H1 (cell line): ENCODE data around the gene EFEMP2. TPM values are rescaled to one million over a fixed set of nuclear protein-coding genes. Genes with fewer than 3 reads are reported as not detected.

Experiments
- CTCF ChIA-PET: fragments of 300-600 bp; sonication (Branson Sonifier 250); formaldehyde crosslinking; loops from one replicate; lab custom pipeline; 2021; ENCODE audit not compliant: partially characterized antibody; lab: Charles Lee
- POLR2A ChIA-PET: fragments of 300-600 bp; sonication (Branson Sonifier 250); formaldehyde crosslinking; loops from one replicate; lab custom pipeline; 2021; ENCODE audit warnings: inconsistent platforms; ENCODE audit not compliant: partially characterized antibody; lab: Charles Lee
- DNase-seq, 2 experiments: peaks; one replicate each; pipeline versions ENCODE4 v3.0.0 to v3.0.0-alpha.2; 2010 to 2022; ENCODE audit warnings: low spot score in 2 of 2, low read depth in 1 of 2, mixed read lengths in 1 of 2
- FAIRE-seq: peaks from 2 replicates; lab custom pipeline; 2011; peaks lifted over from hg19 to GRCh38; lab: Jason Lieb, UNC
- H2AFZ ChIP-seq: 2 replicates; pipeline ENCODE4 v1.8.1; 2012; ENCODE audit warnings: low read length, inconsistent platforms
- H2AK5ac ChIP-seq: 2 replicates; pipeline ENCODE4 v1.6.1; 2013; ENCODE audit warnings: low read depth, low read length
- H2BK120ac ChIP-seq: replicated peaks from 2 replicates; pipeline ENCODE3; 2013; ENCODE audit warnings: low read depth, low read length, inconsistent platforms
- H2BK12ac ChIP-seq: 2 replicates; pipeline ENCODE4 v1.6.1; 2013; ENCODE audit warnings: low read depth, low read length
- H2BK15ac ChIP-seq: 2 replicates; pipeline ENCODE4 v1.6.1; 2013; ENCODE audit warnings: low read length
- H2BK20ac ChIP-seq: 2 replicates; pipeline ENCODE4 v1.6.1; 2013; ENCODE audit warnings: low read length
- H2BK5ac ChIP-seq: 2 replicates; pipeline ENCODE4 v1.6.1; 2013; ENCODE audit warnings: low read depth, low read length
- H3K14ac ChIP-seq: 2 replicates; pipeline ENCODE4 v1.6.1; 2013; ENCODE audit warnings: inconsistent platforms; ENCODE audit not compliant: insufficient read length
- H3K18ac ChIP-seq: 2 replicates; pipeline ENCODE4 v1.6.1; 2013; ENCODE audit warnings: low read length; ENCODE audit errors: extremely low read depth
- H3K23ac ChIP-seq: 2 replicates; pipeline ENCODE4 v1.6.1; 2013; ENCODE audit warnings: inconsistent platforms; ENCODE audit not compliant: insufficient read length
- H3K23me2 ChIP-seq: 2 replicates; pipeline ENCODE4 v1.6.1; 2013; ENCODE audit warnings: low read depth, low read length
- H3K27ac ChIP-seq: 2 replicates; pipeline ENCODE4 v1.6.1; 2011; ENCODE audit warnings: low read depth, low read length, inconsistent platforms
- H3K27me3 ChIP-seq, 4 experiments: replicated peaks in 1 of 4; 1 replicate in 1 of 4; 2 replicates in 3 of 4; pipeline versions ENCODE4 v1.6.1 to v1.8.1; 2011 to 2013; ENCODE audit warnings: low read length in 3 of 4, mild to moderate bottlenecking in 3 of 4, inconsistent platforms in 2 of 4, mixed read lengths in 2 of 4, moderate library complexity in 1 of 4; ENCODE audit not compliant: control insufficient read depth in 3 of 4, insufficient read depth in 3 of 4; ENCODE audit errors: extremely low read depth in 1 of 4
- H3K36me3 ChIP-seq, 4 experiments: 2 replicates each; pipeline versions ENCODE4 v1.6.1 to v1.8.1; 2011 to 2013; ENCODE audit warnings: mild to moderate bottlenecking in 4 of 4, low read length in 3 of 4, moderate library complexity in 2 of 4, control low read depth in 1 of 4, inconsistent platforms in 1 of 4; ENCODE audit not compliant: insufficient read depth in 4 of 4, control insufficient read depth in 2 of 4
- H3K4ac ChIP-seq: replicated peaks from 2 replicates; pipeline ENCODE3; 2013; ENCODE audit warnings: low read length, low read depth, mixed read lengths, inconsistent platforms; ENCODE audit not compliant: insufficient read length
- H3K4me1 ChIP-seq, 4 experiments: replicated peaks in 1 of 4; 1 replicate in 1 of 4; 2 replicates in 3 of 4; pipeline versions ENCODE4 v1.6.1 to v1.8.1; 2011 to 2013; ENCODE audit warnings: low read length in 3 of 4, inconsistent platforms in 2 of 4, mixed read lengths in 1 of 4; ENCODE audit not compliant: insufficient read depth in 4 of 4, control insufficient read depth in 3 of 4
- H3K4me2 ChIP-seq, 2 experiments: 2 replicates each; pipeline versions ENCODE4 v1.6.1 to v1.8.1; 2011 to 2013; ENCODE audit warnings: low read depth in 2 of 2, low read length in 2 of 2, control low read depth in 1 of 2, inconsistent platforms in 1 of 2, mild to moderate bottlenecking in 1 of 2; ENCODE audit not compliant: insufficient read depth in 1 of 2
- H3K4me3 ChIP-seq, 4 experiments: fragments of 200-600, 300-600 bp in 1 of 4; sonication (generic), shearing (Covaris generic), sonication (Bioruptor Twin) in 1 of 4; 2 replicates each; pipeline versions ENCODE4 v1.5.1 to v1.8.1; 2011 to 2016; ENCODE audit warnings: low read length in 4 of 4, low read depth in 3 of 4, control low read depth in 2 of 4, inconsistent platforms in 2 of 4, mild to moderate bottlenecking in 2 of 4, mixed read lengths in 1 of 4, moderate library complexity in 1 of 4; ENCODE audit not compliant: insufficient read depth in 2 of 4; ENCODE audit errors: extremely low read depth in 1 of 4
- H3K56ac ChIP-seq: replicated peaks from 2 replicates; pipeline ENCODE3; 2013; ENCODE audit warnings: low read depth, mild to moderate bottlenecking, mixed read lengths, low read length, inconsistent platforms; ENCODE audit not compliant: insufficient read length
- H3K79me1 ChIP-seq: 2 replicates; pipeline ENCODE4 v1.6.1; 2013; ENCODE audit warnings: low read depth, low read length, control low read depth
- H3K79me2 ChIP-seq, 2 experiments: 2 replicates each; pipeline versions ENCODE4 v1.6.1 to v1.8.1; 2012 to 2013; ENCODE audit warnings: low read length in 2 of 2, mild to moderate bottlenecking in 2 of 2, inconsistent platforms in 1 of 2; ENCODE audit not compliant: insufficient read depth in 2 of 2, control insufficient read depth in 1 of 2
- H3K9ac ChIP-seq, 4 experiments: replicated peaks in 1 of 4; 1 replicate in 1 of 4; 2 replicates in 3 of 4; pipeline versions ENCODE4 v1.6.1 to v1.8.1; 2011 to 2013; ENCODE audit warnings: low read depth in 3 of 4, low read length in 3 of 4, control low read depth in 2 of 4, mild to moderate bottlenecking in 2 of 4, moderate library complexity in 2 of 4, inconsistent platforms in 1 of 4; ENCODE audit errors: extremely low read depth in 1 of 4
- H3K9me3 ChIP-seq, 2 experiments: 2 replicates each; pipeline versions ENCODE4 v1.6.1 to v1.8.1; 2012 to 2013; ENCODE audit warnings: mild to moderate bottlenecking in 2 of 2, moderate library complexity in 2 of 2, control low read depth in 1 of 2, inconsistent platforms in 1 of 2, low read depth in 1 of 2, low read length in 1 of 2, mixed read lengths in 1 of 2; ENCODE audit not compliant: insufficient read depth in 2 of 2
- H4K20me1 ChIP-seq, 2 experiments: replicated peaks in 1 of 2; 2 replicates each; pipeline versions ENCODE3 to v1.8.1; 2011 to 2013; ENCODE audit warnings: inconsistent platforms in 2 of 2, low read length in 2 of 2, mild to moderate bottlenecking in 1 of 2; ENCODE audit not compliant: insufficient read depth in 2 of 2, control insufficient read depth in 1 of 2
- H4K5ac ChIP-seq: 2 replicates; pipeline ENCODE4 v1.6.1; 2013; ENCODE audit warnings: low read length, low read depth, mixed read lengths, inconsistent platforms; ENCODE audit not compliant: insufficient read length
- H4K8ac ChIP-seq: 2 replicates; pipeline ENCODE4 v1.8.0; 2013; ENCODE audit warnings: mild to moderate bottlenecking, moderate library complexity, low read length, inconsistent platforms; ENCODE audit not compliant: insufficient read depth; ENCODE audit errors: extremely low read depth
- H4K91ac ChIP-seq: replicated peaks from 2 replicates; pipeline ENCODE3; 2013; ENCODE audit warnings: low read length, mixed read lengths, inconsistent platforms; ENCODE audit not compliant: insufficient read length
- BCL11A ChIP-seq, 2 experiments: IDR thresholded peaks; one replicate each; pipeline ENCODE4 v1.6.1; 2011; ENCODE audit warnings: low read depth in 2 of 2, low read length in 2 of 2, mild to moderate bottlenecking in 2 of 2
- BRCA1 ChIP-seq: IDR thresholded peaks from 2 replicates; pipeline ENCODE4 v1.6.1; 2012; ENCODE audit warnings: low read depth, low read length, improper control_type of control experiment
- CBX5 ChIP-seq: fragments of 300-800, 300-1000 bp; sonication (generic); IDR thresholded peaks from 2 replicates; pipeline ENCODE4 v1.7.1; 2016; ENCODE audit warnings: antibody characterized with exemption, low read length, low read depth
- CHD2 ChIP-seq: IDR thresholded peaks from 2 replicates; pipeline ENCODE4 v1.6.1; 2012; ENCODE audit warnings: low read length, improper control_type of control experiment
- CREB1 ChIP-seq: IDR thresholded peaks from 2 replicates; pipeline ENCODE4 v1.6.1; 2012; ENCODE audit warnings: inconsistent platforms
- HDAC6 ChIP-seq: IDR thresholded peaks from one replicate; pipeline ENCODE4 v1.7.1; 2012; ENCODE audit warnings: low read depth, mild to moderate bottlenecking, inconsistent platforms, low read length, moderate library complexity
- RAD21 ChIP-seq, 2 experiments: IDR thresholded peaks in 1 of 2; conservative IDR thresholded peaks in 1 of 2; 2 replicates each; pipeline ENCODE4 v1.6.1; 2011; ENCODE audit warnings: low read depth in 2 of 2, low read length in 2 of 2, improper control_type of control experiment in 1 of 2, inconsistent platforms in 1 of 2, mild to moderate bottlenecking in 1 of 2, moderate library complexity in 1 of 2
- SIN3A ChIP-seq, 2 experiments: IDR thresholded peaks in 1 of 2; conservative IDR thresholded peaks in 1 of 2; 2 replicates each; pipeline ENCODE4 v1.6.1; 2011 to 2012; ENCODE audit warnings: low read length in 2 of 2, improper control_type of control experiment in 1 of 2, low read depth in 1 of 2, mild to moderate bottlenecking in 1 of 2
- TBP ChIP-seq: IDR thresholded peaks from 2 replicates; pipeline ENCODE4 v1.6.1; 2011; ENCODE audit warnings: low read depth, low read length, improper control_type of control experiment
- WGBS, 2 experiments: shearing (Covaris generic) in 1 of 2; methylation state at CpG; one replicate each; pipeline versions ENCODE4 v1.1.6 to v1.1.7; 2013 to 2015; ENCODE audit warnings: low lambda C conversion rate in 2 of 2, mixed read lengths in 2 of 2, inconsistent platforms in 1 of 2, low coverage in 1 of 2, missing lambda C conversion rate in 1 of 2; ENCODE audit not compliant: insufficient replicate concordance in 2 of 2, insufficient coverage in 1 of 2, insufficient read length in 1 of 2; ENCODE audit errors: extremely low coverage in 1 of 2, missing lambda C conversion rate in 1 of 2; 5-methylcytosine and 5-hydroxymethylcytosine counted together
- polyA plus RNA-seq, 7 experiments: library from polyadenylated mRNA; depleted of rRNA in 3 of 7; stranded (reverse) in 5 of 7; unstranded in 2 of 7; fragments of >200 nt in 5 of 7; fragments of 200-250 nt in 2 of 7; gene quantifications; 1 replicate in 5 of 7; 2 replicates in 1 of 7; 4 replicates in 1 of 7; pipeline versions ENCODE4 v1.2.1 to v1.2.3, GENCODE V29; 2011 to 2013; ENCODE audit warnings: missing spikeins in 2 of 7, mixed read lengths in 2 of 7
- total RNA-seq: library from RNA; stranded (reverse); fragmentation: NEBNext Ultra II Directional; extraction: Animal tissue kit (Norgen Biotek cat#: 25700); gene quantifications from 2 replicates; pipeline ENCODE4 v1.2.1, GENCODE V29; 2021

EFEMP2 gene
- total and polyA plus RNA-seq, 2 of the 8 experiments (the other 6 are each of a cell fraction or from before 2014, with no cell fraction given) = 8.8 to 17.2 TPM

- Histone ChIP-seq H3K23ac (no peak within 1 kb of the TSS), H3K4me1 (peaks cover 0 to 15% (median 6%) of the 10 kb centered on the region in 4 experiments; a peak in 5 of 7 replicates), H3K9me3 (no peaks in the 10 kb centered on the region), H2BK5ac (peak within 1 kb of the TSS; percentile 98), H3K4ac (peak within 1 kb of the TSS; percentile 91), H2BK15ac (peak within 1 kb of the TSS; percentile 98; the same call in 1 of the 2 replicates), H3K79me2 (peaks cover 12 to 26% of the 10 kb centered on the region in 2 experiments), H3K4me2 (peak within 1 kb of the TSS; percentile 95 to 97), H2AFZ (0 out of 2 replicates have a peak within 1 kb of the TSS, but pooled peaks have one; percentile 3), H3K14ac (peak within 1 kb of the TSS; percentile 51), H2BK120ac (peak within 1 kb of the TSS; percentile 65), H3K23me2 (peaks cover 19% of the 10 kb centered on the region), H3K18ac (peak within 1 kb of the TSS; percentile 99), H4K5ac (peak within 1 kb of the TSS; percentile 64), H2AK5ac (peak within 1 kb of the TSS; percentile 84), H3K56ac (peak within 1 kb of the TSS; percentile 62), H3K9ac (peak within 1 kb of the TSS; percentile 78 to 97 (median 94)), H3K4me3 (peak within 1 kb of the TSS; percentile 75 to 95 (median 86)), H3K36me3 (peaks cover 9 to 23% (median 22%) of the 10 kb centered on the region in 4 experiments), H4K91ac (peak within 1 kb of the TSS; percentile 96), H3K79me1 (peaks cover 11% of the 10 kb centered on the region), H4K8ac (peak within 1 kb of the TSS; percentile 97), H2BK12ac (peak within 1 kb of the TSS; percentile 99), H3K27ac (peak within 1 kb of the TSS; percentile 96), H2BK20ac (peak within 1 kb of the TSS; percentile 83; the same call in 1 of the 2 replicates), H4K20me1 (peaks cover 13 to 15% of the 10 kb centered on the region in 2 experiments), H3K27me3 (no peaks in the 10 kb centered on the region)
- WGBS, 2 experiments = 2% methylated on average over 64 of the region's 78 CpGs; no CpG with 5 or more reads in 1 of the 2 experiments
- DNase-seq (peak; percentile 91 to 99), FAIRE-seq (no peak)
- ChIA-PET POLR2A (interaction anchor here (0.5 to 39.7 kb wide), 42 partner anchors 5 to 314 kb away, joined by 3 to 1071 read pairs (median 4); partner anchors contain the start of genes AP5B1, BANF1, C11orf68 and CCDC85B), CTCF (interaction anchor here (0.6 to 9.9 kb wide), 39 partner anchors 9 to 245 kb away, joined by 3 to 191 read pairs (median 4); partner anchors contain the start of genes BANF1, CCDC85B, CTSW and FIBP)
- TF ChIP-seq HDAC6 = no peak
- TF ChIP-seq CREB1 = peak; percentile 30
- TF ChIP-seq RAD21 (IDR thresholded peaks at IDR 0.05 in 1 of 2, conservative IDR thresholded peaks at IDR 0.05 in 1 of 2; ENCODE audit: low read depth in 2 of 2, low read length in 2 of 2) = peak in 1 of 2 experiments; percentile 37; a peak in 2 of 4 replicates
- 0 out of 2 replicates have a peak, but pooled peaks have one; percentile 5 for TF ChIP-seq CHD2
- TF ChIP-seq CBX5 = no peak
- TF ChIP-seq SIN3A (conservative IDR thresholded peaks at IDR 0.05 in 1 of 2, IDR thresholded peaks at IDR 0.05 in 1 of 2; ENCODE audit: low read depth in 1 of 2, low read length in 2 of 2) = peak; percentile 88 to 90; a peak in 3 of 4 replicates
- no peak for TF ChIP-seq BRCA1
- no peak for TF ChIP-seq BCL11A (IDR thresholded peaks at IDR 0.05; ENCODE audit: low read depth in 2 of 2, low read length in 2 of 2)
- TF ChIP-seq TBP = peak; percentile 87
Measured at GRCh38 chr11:65860278-65861164, 12.1 kb downstream of the EFEMP2 start, which contains the start of gene MUS81. Gene MUS81, plus strand, starts transcription at chr11:65860433. Its CDS starts 321 bp downstream, at chr11:65860754.
